ENCODE data around the gene PEAK1. TPM values are rescaled to one million over a fixed set of nuclear protein-coding genes. Genes with fewer than 3 reads are reported as not detected.

PEAK1 gene
- polyA plus RNA-seq, 2 of the 4 experiments (the other 2 are of a cell fraction), result 7.5 to 13.7 TPM

DNA sequence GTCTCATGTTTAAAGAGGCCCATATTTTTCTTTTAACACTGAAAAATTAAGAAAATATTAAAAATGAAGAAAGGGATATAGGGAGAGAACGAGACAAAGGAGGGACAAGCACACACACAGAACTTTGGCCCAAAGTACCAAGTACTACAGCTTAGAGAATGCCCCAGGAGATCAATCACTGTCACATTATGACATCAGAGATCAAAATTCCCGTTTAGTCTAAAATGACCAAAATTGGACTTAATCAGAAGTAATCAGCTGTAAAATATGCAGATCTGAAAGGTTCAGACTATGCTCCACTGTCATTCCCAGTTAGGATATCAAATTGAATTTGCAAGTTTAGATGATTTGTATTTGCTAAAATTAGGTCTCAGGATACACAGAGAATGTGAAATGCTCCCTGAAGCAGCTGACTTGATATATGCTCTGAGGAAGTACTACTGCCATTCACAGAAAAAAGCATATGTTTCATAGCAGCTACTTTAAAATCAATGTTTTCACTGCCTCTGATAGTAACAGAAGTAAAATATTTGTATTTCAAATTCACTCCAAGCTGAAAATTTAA lies 123.0 kb downstream of the PEAK1 start:
- DNase-seq (ENCODE audit: low read depth in 1 of 2, low spot score in 1 of 2), result no peak
- no peak for TF ChIP-seq HOXA7 (CRISPR knock-in tag; IDR thresholded peaks at IDR 0.05)
- no peak for TF ChIP-seq RCOR1 (IDR thresholded peaks at IDR 0.05; ENCODE audit: low read depth, low read length)
- no peak for TF ChIP-seq ZC3H11A (IDR thresholded peaks at IDR 0.05)
- TF ChIP-seq CEBPB (IDR thresholded peaks at IDR 0.05), result no peak
- no peak for TF ChIP-seq EHF (CRISPR knock-in tag; IDR thresholded peaks at IDR 0.05)
- no peak for TF ChIP-seq EHMT2 (IDR thresholded peaks at IDR 0.05; ENCODE audit: low read depth)
- no peak for TF ChIP-seq SMC3 (IDR thresholded peaks at IDR 0.05)
- no peak for TF ChIP-seq RFX5 (IDR thresholded peaks at IDR 0.05)
- no peak for TF ChIP-seq CBX8 (IDR thresholded peaks at IDR 0.05)
- TF ChIP-seq RAD21 (conservative IDR thresholded peaks at IDR 0.05 in 1 of 2, IDR thresholded peaks at IDR 0.05 in 1 of 2), result no peak
- TF ChIP-seq NR3C1 (IDR thresholded peaks at IDR 0.05), result no peak
- TF ChIP-seq, protein P1, sequence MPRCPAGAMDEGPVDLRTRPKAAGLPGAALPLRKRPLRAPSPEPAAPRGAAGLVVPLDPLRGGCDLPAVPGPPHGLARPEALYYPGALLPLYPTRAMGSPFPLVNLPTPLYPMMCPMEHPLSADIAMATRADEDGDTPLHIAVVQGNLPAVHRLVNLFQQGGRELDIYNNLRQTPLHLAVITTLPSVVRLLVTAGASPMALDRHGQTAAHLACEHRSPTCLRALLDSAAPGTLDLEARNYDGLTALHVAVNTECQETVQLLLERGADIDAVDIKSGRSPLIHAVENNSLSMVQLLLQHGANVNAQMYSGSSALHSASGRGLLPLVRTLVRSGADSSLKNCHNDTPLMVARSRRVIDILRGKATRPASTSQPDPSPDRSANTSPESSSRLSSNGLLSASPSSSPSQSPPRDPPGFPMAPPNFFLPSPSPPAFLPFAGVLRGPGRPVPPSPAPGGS (IDR thresholded peaks at IDR 0.05), result no peak
- no peak for TF ChIP-seq FOSB (CRISPR knock-in tag; IDR thresholded peaks at IDR 0.05)
- no peak for TF ChIP-seq FOSL2 (IDR thresholded peaks at IDR 0.05)
- TF ChIP-seq FOSL2 (CRISPR knock-in tag; IDR thresholded peaks at IDR 0.05), result no peak
- no peak for TF ChIP-seq RARB (CRISPR knock-in tag; IDR thresholded peaks at IDR 0.05)
- TF ChIP-seq, protein P2, sequence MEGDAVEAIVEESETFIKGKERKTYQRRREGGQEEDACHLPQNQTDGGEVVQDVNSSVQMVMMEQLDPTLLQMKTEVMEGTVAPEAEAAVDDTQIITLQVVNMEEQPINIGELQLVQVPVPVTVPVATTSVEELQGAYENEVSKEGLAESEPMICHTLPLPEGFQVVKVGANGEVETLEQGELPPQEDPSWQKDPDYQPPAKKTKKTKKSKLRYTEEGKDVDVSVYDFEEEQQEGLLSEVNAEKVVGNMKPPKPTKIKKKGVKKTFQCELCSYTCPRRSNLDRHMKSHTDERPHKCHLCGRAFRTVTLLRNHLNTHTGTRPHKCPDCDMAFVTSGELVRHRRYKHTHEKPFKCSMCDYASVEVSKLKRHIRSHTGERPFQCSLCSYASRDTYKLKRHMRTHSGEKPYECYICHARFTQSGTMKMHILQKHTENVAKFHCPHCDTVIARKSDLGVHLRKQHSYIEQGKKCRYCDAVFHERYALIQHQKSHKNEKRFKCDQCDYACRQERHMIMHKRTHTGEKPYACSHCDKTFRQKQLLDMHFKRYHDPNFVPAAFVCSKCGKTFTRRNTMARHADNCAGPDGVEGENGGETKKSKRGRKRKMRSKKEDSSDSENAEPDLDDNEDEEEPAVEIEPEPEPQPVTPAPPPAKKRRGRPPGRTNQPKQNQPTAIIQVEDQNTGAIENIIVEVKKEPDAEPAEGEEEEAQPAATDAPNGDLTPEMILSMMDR (IDR thresholded peaks at IDR 0.05), result no peak
- ChIA-PET CTCF (interaction anchor here (0.7 to 1.2 kb wide), 2 partner anchors 25 to 525 kb away, joined by 3 to 4 read pairs; no protein-coding TSS in a partner anchor), POLR2A (no interaction called here)
- ATAC-seq, result no peak
- no peak overlapping the region for H3K27ac ChIP-seq
- FAIRE-seq, result no peak
- H3K9me3 ChIP-seq, result no peaks in the 10 kb centered on the region
- no peak overlapping the region for H3K4me3 ChIP-seq
- H3K4me1 ChIP-seq, result no peaks in the 10 kb centered on the region
- WGBS (ENCODE audit: missing lambda C conversion rate), result 68% methylated on average over 2 of the region's 2 CpGs
- no peak overlapping the region for H3K4me2 ChIP-seq

DNA sequence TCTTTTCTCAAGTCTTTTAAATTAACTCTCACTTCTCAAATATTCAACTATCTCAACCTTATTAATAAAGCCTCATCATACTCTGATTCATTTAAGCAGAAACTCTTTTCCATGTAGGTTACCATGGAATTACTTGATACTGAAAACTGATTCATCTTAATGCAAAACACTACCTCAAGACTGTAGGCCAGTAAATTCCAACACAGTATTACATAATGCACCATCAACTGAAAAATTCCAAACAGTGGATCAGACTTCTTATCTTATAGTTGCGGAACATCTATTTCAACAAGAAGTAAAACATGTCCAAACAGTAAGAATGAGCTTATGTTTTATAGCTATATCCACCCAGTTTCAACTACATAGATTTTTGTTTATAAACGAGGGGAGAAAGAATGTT lies 124.5 kb downstream of the PEAK1 start:
- ChIA-PET CTCF (no interaction called here), POLR2A (no interaction called here)
- Histone ChIP-seq H3K4me1 (no peaks in the 10 kb centered on the region), H3K27ac (no peak overlapping the region), H3K9me3 (no peaks in the 10 kb centered on the region), H3K4me3 (no peak overlapping the region), H3K4me2 (no peak overlapping the region)
- DNase-seq (ENCODE audit: low read depth in 1 of 2, low spot score in 1 of 2) (no peak), FAIRE-seq (peak; percentile 39), ATAC-seq (no peak)
- TF ChIP-seq CBX2 (IDR thresholded peaks at IDR 0.05; ENCODE audit: borderline replicate concordance, low read depth) (no peak), POLR2AphosphoS2 (conservative IDR thresholded peaks at IDR 0.05; ENCODE audit: low read length) (no peak), CBX8 (IDR thresholded peaks at IDR 0.05) (no peak), EHMT2 (IDR thresholded peaks at IDR 0.05; ENCODE audit: low read depth) (no peak)
- TF ChIP-seq, protein P3, sequence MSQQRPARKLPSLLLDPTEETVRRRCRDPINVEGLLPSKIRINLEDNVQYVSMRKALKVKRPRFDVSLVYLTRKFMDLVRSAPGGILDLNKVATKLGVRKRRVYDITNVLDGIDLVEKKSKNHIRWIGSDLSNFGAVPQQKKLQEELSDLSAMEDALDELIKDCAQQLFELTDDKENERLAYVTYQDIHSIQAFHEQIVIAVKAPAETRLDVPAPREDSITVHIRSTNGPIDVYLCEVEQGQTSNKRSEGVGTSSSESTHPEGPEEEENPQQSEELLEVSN (IDR thresholded peaks at IDR 0.05; ENCODE audit: borderline replicate concordance, low read depth), result no peak
- WGBS (ENCODE audit: missing lambda C conversion rate), result 80% methylated on average over 2 of the region's 2 CpGs

DNA sequence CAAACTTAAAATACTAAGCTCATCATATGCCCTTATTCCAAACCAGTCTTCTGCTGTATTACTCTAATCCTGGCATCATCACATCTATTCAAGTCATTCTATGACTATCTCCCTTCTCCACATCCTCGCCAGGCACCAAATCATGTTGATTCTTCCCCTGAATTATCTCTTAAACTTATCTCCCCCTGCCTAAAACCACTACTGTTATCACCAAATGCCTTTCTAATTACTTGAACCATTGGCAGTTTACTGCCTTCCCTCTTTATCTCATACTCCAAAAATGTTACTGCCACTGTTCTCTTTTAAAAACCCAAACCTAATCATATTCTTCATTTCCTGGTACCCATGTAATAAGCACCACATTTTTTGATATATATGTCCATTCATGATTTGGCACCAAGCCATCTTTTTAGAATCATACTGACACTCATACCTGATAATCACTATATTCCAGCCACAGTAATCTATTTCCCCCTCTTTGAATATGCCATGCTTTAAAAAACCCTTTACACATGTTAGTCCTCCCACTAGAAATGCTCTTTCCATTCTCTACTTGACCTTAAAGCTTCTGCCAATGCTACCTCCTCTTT lies 126.8 kb downstream of the PEAK1 start:
- Histone ChIP-seq H3K9me3 (no peaks in the 10 kb centered on the region), H3K4me2 (no peak overlapping the region), H3K4me1 (no peaks in the 10 kb centered on the region), H3K4me3 (no peak overlapping the region), H3K27ac (no peak overlapping the region)
- WGBS (ENCODE audit: missing lambda C conversion rate), result 87% methylated on average over 1 of the region's 1 CpG
- ATAC-seq (no peak), DNase-seq (ENCODE audit: low read depth in 1 of 2, low spot score in 1 of 2) (no peak), FAIRE-seq (no peak)
- ChIA-PET POLR2A (no interaction called here), CTCF (interaction anchor here (0.7 kb wide), 1 partner anchor 602 kb away, joined by 3 read pairs; no protein-coding TSS in a partner anchor)
- no peak for TF ChIP-seq HOXB13 (CRISPR knock-in tag; IDR thresholded peaks at IDR 0.05; ENCODE audit: low read depth)
- TF ChIP-seq EHMT2 (IDR thresholded peaks at IDR 0.05; ENCODE audit: low read depth), result no peak
- no peak for TF ChIP-seq ZC3H11A (IDR thresholded peaks at IDR 0.05)
- no peak for TF ChIP-seq JUNB (IDR thresholded peaks at IDR 0.05)
- TF ChIP-seq RFX5 (IDR thresholded peaks at IDR 0.05), result no peak
- TF ChIP-seq NFE2L2 (conservative IDR thresholded peaks at IDR 0.05; ENCODE audit: low read length), result no peak
- TF ChIP-seq BHLHE40 (IDR thresholded peaks at IDR 0.05; ENCODE audit: low read depth, low read length), result no peak
- TF ChIP-seq TP53 (CRISPR knock-in tag; IDR thresholded peaks at IDR 0.05), result no peak
- no peak for TF ChIP-seq EHF (CRISPR knock-in tag; IDR thresholded peaks at IDR 0.05)
- no peak for TF ChIP-seq PHF8 (IDR thresholded peaks at IDR 0.05; ENCODE audit: borderline replicate concordance, low read depth)

All from A549 (cell line).